Measurements from ENCODE around the gene SYTL3.

GRCh38 chr6:158635427-158636073, 14.3 kb upstream of the SYTL3 start:
- TF ChIP-seq CTCF (optimal IDR thresholded peaks at IDR 0.05 in 1 of 3, IDR thresholded peaks at IDR 0.05 in 1 of 3, conservative IDR thresholded peaks at IDR 0.05 in 1 of 3; ENCODE audit: extremely low read depth in 1 of 3, insufficient read depth in 2 of 3, low read length in 3 of 3) (no peak), EZH2 (IDR thresholded peaks at IDR 0.05; ENCODE audit: low read length) (no peak)

All from keratinocyte (primary cell).